HG03060 (cell line): ENCODE measurements around the gene CTPS2.
"Not testable (repeated sequence)": the region's sequence is repeated elsewhere in the genome, so short reads cannot be mapped to it uniquely, and the experiment has no call there.

Experiments used
- ATAC-seq: cut with Tn5 transposase; IDR thresholded peaks from one replicate; pipeline ENCODE4 v1.9.1; 2021; ENCODE audit warnings: low read depth, moderate number of reproducible peaks; ENCODE audit not compliant: unreplicated experiment

Gene CTPS2

GRCh38 chrX:16712548-16713155 is at the start of gene CTPS2:
Gene CTPS2 (minus strand): TSS chrX:16712669. CDS start chrX:16702902, 9,767 bp downstream.
- no peak for ATAC-seq

GRCh38 chrX:16761500-16761899 is 49.0 kb upstream of the CTPS2 start:
- not testable (repeated sequence) for ATAC-seq

GRCh38 chrX:16756724-16757123 is 44.3 kb upstream of the CTPS2 start:
- ATAC-seq, result no peak

GRCh38 chrX:16754019-16754418 is 41.5 kb upstream of the CTPS2 start:
- ATAC-seq, result no peak

GRCh38 chrX:16750136-16750535 is 37.7 kb upstream of the CTPS2 start:
- no peak for ATAC-seq

GRCh38 chrX:16748425-16748824 is 36.0 kb upstream of the CTPS2 start:
- no peak for ATAC-seq

GRCh38 chrX:16745659-16746058 is 33.2 kb upstream of the CTPS2 start:
- no peak for ATAC-seq

- no peak for ATAC-seq
These were observed 32.6 kb upstream of the CTPS2 start for GRCh38 chrX:16745102-16745501.

- ATAC-seq, result no peak
These were observed 31.3 kb upstream of the CTPS2 start for GRCh38 chrX:16743604-16744325.

GRCh38 chrX:16739574-16739973 is 27.1 kb upstream of the CTPS2 start:
- no peak for ATAC-seq

- no peak for ATAC-seq
These were observed 24.6 kb upstream of the CTPS2 start for GRCh38 chrX:16737024-16737423.

- no peak for ATAC-seq
These were observed 20.5 kb upstream of the CTPS2 start for GRCh38 chrX:16733013-16733412.

- ATAC-seq, result no peak
These were observed 18.0 kb upstream of the CTPS2 start for GRCh38 chrX:16730450-16730849.

- no peak for ATAC-seq
These were observed 15.2 kb upstream of the CTPS2 start for GRCh38 chrX:16727637-16728036.

GRCh38 chrX:16726347-16726988 is 14.0 kb upstream of the CTPS2 start:
- ATAC-seq, result not testable (repeated sequence)

GRCh38 chrX:16725072-16725471 is 12.6 kb upstream of the CTPS2 start:
- ATAC-seq, result no peak

- ATAC-seq, result no peak
These were observed 10.0 kb upstream of the CTPS2 start for GRCh38 chrX:16722481-16722880.

GRCh38 chrX:16719334-16720084 is 7.0 kb upstream of the CTPS2 start, which contains the start of gene SYAP1:
Gene SYAP1 (plus strand): TSS chrX:16719612. CDS start chrX:16719725, 113 bp downstream.
- peak; percentile 89 for ATAC-seq

- ATAC-seq, result no peak
These were observed 6.4 kb upstream of the CTPS2 start for GRCh38 chrX:16718824-16719333.

- not testable (repeated sequence) for ATAC-seq
These were observed 4.0 kb upstream of the CTPS2 start for GRCh38 chrX:16716451-16716850.

- not testable (repeated sequence) for ATAC-seq
These were observed 3.2 kb upstream of the CTPS2 start for GRCh38 chrX:16715638-16716037.
